Kidney (tissue), 14 donors: ENCODE results near the gene UNC93A. TPM values are rescaled to one million over a fixed set of nuclear protein-coding genes. Genes with fewer than 3 reads are reported as not detected.

Source experiments
- DNase-seq, 5 donors: peaks; one replicate each; pipeline ENCODE4 v3.0.0-alpha.2; 2013 to 2020
- FAIRE-seq: peaks from 2 replicates; lab custom pipeline; 2012; peaks lifted over from hg19 to GRCh38; lab: Jason Lieb, UNC
- H3K27ac ChIP-seq, 2 donors: one replicate each; pipeline ENCODE4 v1.7.0; 2013; ENCODE audit warnings: low read depth in 2 of 2, low read length in 2 of 2, inconsistent platforms in 1 of 2
- H3K27me3 ChIP-seq: one replicate; pipeline ENCODE4 v1.7.1; 2013; ENCODE audit warnings: low read length, inconsistent platforms; ENCODE audit not compliant: control insufficient read depth, insufficient read depth
- H3K36me3 ChIP-seq, 3 donors: one replicate each; pipeline versions ENCODE4 v1.7.0 to v1.7.1; 2013; ENCODE audit warnings: low read length in 3 of 3, control low read depth in 1 of 3, inconsistent platforms in 1 of 3; ENCODE audit not compliant: insufficient read depth in 3 of 3, control insufficient read depth in 2 of 3
- H3K4me1 ChIP-seq, 3 donors: one replicate each; pipeline versions ENCODE4 v1.7.0 to v1.7.1; 2013; ENCODE audit warnings: low read length in 3 of 3, inconsistent platforms in 1 of 3, low read depth in 1 of 3; ENCODE audit not compliant: control insufficient read depth in 2 of 3, insufficient read depth in 2 of 3
- H3K4me3 ChIP-seq, 3 donors: one replicate each; pipeline versions ENCODE4 v1.7.0 to v1.8.1; 2013; ENCODE audit warnings: low read length in 3 of 3, control low read depth in 1 of 3, inconsistent platforms in 1 of 3
- H3K9ac ChIP-seq, 3 donors: one replicate each; pipeline versions ENCODE4 v1.7.0 to v1.7.1; 2013; ENCODE audit warnings: low read length in 3 of 3, control low read depth in 1 of 3, inconsistent platforms in 1 of 3
- H3K9me3 ChIP-seq, 3 donors: one replicate each; pipeline versions ENCODE4 v1.7.0 to v1.7.1; 2013; ENCODE audit warnings: low read length in 3 of 3, control low read depth in 1 of 3, inconsistent platforms in 1 of 3; ENCODE audit not compliant: control insufficient read depth in 2 of 3, insufficient read depth in 1 of 3
- intact Hi-C: fragments of 100-400 bp; cut with DNase I; formaldehyde crosslinking; loops from one replicate; pipeline ENCODE4 v1.11.1; 2022
- polyA plus RNA-seq: library from polyadenylated mRNA; stranded (reverse); fragments of 350-450 nt; fragmentation: Illumina TruSeq; extraction: RNeasy Lipid Tissue Mini Kit (QIAGEN cat#74804); gene quantifications from one replicate; pipeline ENCODE4 v1.2.3, GENCODE V29; 2014; ENCODE audit warnings: low read depth, low replicate concordance; ENCODE audit not compliant: insufficient read depth
- total RNA-seq: library from RNA; stranded (reverse); fragmentation: NEBNext Ultra II Directional; extraction: Animal tissue kit (Norgen Biotek cat#: 25700); gene quantifications from one replicate; pipeline ENCODE4 v1.2.1, GENCODE V29; 2021
- TF ChIP-seq, protein P1 (sequence below): IDR thresholded peaks from 3 replicates; pipeline ENCODE4 v1.5.1; 2012; ENCODE audit warnings: mild to moderate bottlenecking, moderate library complexity, borderline replicate concordance; ENCODE audit not compliant: insufficient read depth; ENCODE audit errors: extremely low read depth
- donor health status: control.
- donor health status: control.
- donor health status: control.
- donor health status: control.
- donor health status: control.
- donor health status: DM: yes; HTN: yes; CAD: no.
- donor health status: Normal renal cell carcinoma (clear cell type).

UNC93A gene
- total and polyA plus RNA-seq, 2 donors from 2014 or later = 0.56 TPM; not detected in 1

DNA sequence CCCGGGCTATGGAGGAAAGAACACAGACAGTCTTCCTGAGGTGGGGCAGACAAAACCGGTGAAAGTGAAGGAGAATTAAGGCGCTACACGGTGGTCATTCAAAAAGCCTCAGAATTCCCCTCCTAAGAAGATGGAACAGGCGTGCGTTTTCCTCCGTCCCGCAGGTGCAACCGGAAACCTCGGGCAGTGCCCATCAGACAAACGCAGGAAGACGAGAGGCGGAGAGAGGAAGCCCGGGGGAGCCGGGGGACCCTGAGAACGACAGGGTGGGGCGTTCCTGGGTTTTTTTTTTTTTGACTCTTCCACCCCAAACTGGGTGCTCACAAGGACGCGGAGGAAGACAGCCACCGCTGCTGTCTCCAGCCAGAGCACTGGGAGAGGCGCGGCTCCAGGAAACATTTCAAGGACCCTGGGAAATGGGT is 59.2 kb downstream of the UNC93A start:
- no peak overlapping the region for H3K27ac ChIP-seq
- TF ChIP-seq, protein P1, sequence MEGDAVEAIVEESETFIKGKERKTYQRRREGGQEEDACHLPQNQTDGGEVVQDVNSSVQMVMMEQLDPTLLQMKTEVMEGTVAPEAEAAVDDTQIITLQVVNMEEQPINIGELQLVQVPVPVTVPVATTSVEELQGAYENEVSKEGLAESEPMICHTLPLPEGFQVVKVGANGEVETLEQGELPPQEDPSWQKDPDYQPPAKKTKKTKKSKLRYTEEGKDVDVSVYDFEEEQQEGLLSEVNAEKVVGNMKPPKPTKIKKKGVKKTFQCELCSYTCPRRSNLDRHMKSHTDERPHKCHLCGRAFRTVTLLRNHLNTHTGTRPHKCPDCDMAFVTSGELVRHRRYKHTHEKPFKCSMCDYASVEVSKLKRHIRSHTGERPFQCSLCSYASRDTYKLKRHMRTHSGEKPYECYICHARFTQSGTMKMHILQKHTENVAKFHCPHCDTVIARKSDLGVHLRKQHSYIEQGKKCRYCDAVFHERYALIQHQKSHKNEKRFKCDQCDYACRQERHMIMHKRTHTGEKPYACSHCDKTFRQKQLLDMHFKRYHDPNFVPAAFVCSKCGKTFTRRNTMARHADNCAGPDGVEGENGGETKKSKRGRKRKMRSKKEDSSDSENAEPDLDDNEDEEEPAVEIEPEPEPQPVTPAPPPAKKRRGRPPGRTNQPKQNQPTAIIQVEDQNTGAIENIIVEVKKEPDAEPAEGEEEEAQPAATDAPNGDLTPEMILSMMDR = no peak
- peak overlapping the region in 1 of 3 donors; percentile 21 for H3K9ac ChIP-seq
- DNase-seq (peak in 3 of 5 donors; percentile 33 to 63 (median 34)), FAIRE-seq (no peak)
- peaks cover 0 to 4% (median 0%) of the 10 kb centered on the region in 3 donors for H3K9me3 ChIP-seq
- no peaks in the 10 kb centered on the region for H3K36me3 ChIP-seq
- no peaks in the 10 kb centered on the region for H3K27me3 ChIP-seq
- intact Hi-C loops = no loop called here
- H3K4me1 ChIP-seq = peaks cover 0 to 7% (median 0%) of the 10 kb centered on the region in 3 donors
- H3K4me3 ChIP-seq = peak overlapping the region in 1 of 3 donors; percentile 57

DNA sequence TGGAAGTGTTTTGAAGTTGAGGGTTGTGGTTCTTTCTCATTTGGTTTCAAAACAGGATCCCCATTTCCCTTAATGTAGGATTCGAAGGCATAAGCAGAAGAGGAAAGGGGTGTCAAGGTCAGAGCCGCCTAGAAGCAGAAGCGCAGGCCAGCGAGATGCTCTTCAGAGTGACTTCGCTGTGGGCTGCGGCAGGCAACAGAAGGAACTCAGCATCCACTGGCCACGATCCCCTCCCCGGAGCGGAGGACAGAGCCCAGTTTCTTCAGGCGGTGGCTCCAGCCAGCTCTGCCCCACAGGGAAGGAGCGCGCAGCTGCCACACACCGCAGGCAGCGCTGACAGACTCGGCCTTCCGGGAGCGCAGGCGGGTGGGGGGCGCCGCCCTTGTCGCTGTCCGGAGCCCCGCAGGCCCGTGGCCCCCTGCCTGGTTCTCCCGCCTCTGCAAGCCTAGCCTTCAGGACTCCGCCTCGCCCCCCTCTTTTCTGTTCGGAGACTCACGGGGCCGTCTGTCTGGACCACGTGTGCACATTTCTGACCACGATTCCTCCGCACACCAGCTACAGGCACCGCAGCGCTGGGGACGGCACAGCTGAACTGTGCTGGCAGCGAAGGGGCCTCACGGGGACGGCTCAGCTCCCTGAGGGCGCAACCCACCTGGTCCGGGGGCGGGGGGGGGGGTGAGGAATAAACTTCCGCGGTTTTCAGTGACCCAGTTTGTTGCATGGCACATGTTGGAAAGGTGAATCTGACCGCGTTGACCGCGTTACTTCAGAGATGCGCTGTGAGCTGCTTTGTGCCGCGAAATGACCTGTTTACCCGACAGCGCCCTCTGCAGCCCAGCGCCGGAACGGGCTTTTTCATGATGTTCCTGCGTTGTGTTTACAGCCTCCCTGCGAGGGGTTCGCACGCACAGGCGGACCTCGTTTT is 59.9 kb downstream of the UNC93A start:
- no peak for FAIRE-seq
- TF ChIP-seq, protein P1 = peak; percentile 79
- intact Hi-C loops = no loop called here

DNA sequence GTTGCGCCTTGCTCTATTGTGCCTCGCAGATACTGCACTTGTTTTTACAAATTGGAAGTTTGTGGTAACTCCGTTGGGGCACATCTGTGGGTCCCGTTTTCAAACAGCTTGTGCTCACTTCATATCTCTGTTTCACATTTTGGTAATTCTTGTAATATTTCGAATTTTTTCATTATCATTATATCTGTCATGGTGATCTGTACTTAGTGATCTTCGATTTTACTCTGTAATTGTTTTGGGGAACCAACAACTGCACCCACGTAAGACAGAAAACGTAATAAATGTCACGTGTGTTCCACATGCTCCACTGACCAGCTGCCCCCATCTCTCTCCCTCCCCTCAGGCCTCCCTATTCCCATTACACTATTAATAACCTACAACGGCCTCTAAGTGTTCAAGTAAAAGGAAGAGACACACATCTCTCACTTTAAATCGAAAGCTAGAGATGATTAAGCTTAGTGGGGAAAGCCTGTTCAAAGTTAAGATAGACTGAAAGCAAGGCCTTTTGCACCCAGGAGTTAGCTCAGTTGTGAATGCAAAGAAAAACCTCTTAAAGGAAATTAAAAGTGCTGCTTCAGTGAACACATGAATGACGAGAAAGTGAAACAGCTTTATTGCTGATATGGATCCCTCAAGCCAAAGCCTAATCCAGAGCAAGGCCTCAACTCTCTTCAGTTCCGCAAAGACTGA is 60.7 kb downstream of the UNC93A start:
- H3K4me1 ChIP-seq = peaks cover 0 to 7% (median 0%) of the 10 kb centered on the region in 3 donors
- no peak overlapping the region for H3K9ac ChIP-seq
- H3K36me3 ChIP-seq = no peaks in the 10 kb centered on the region
- H3K9me3 ChIP-seq = peaks cover 0 to 4% (median 0%) of the 10 kb centered on the region in 3 donors
- H3K27me3 ChIP-seq = no peaks in the 10 kb centered on the region
- FAIRE-seq (no peak), DNase-seq (peak in 2 of 5 donors; percentile 22 to 36)
- peak overlapping the region; percentile 28 to 57 (median 30) for H3K4me3 ChIP-seq
- intact Hi-C loops = no loop called here
- H3K27ac ChIP-seq = no peak overlapping the region
- TF ChIP-seq, protein P1 = no peak

More for the DNA sequence above, 59.9 kb downstream of the UNC93A start:
- Histone ChIP-seq H3K9me3 (peaks cover 0 to 4% (median 0%) of the 10 kb centered on the region in 3 donors), H3K9ac (peak overlapping the region in 1 of 3 donors; percentile 21), H3K36me3 (no peaks in the 10 kb centered on the region), H3K27me3 (no peaks in the 10 kb centered on the region), H3K4me3 (peak overlapping the region; percentile 28 to 57 (median 30)), H3K27ac (no peak overlapping the region), H3K4me1 (peaks cover 0 to 7% (median 0%) of the 10 kb centered on the region in 3 donors)
- DNase-seq = peak; percentile 81 to 91 (median 90)
